ENCODE measurements around the gene DSG3.

Gene DSG3

GRCh38 chr18:31513189-31513935, 65.8 kb downstream of the DSG3 start:
- DNase-seq (ENCODE audit: low read depth, low spot score): no peak

- DNase-seq (ENCODE audit: low read depth, low spot score): no peak
Observed at GRCh38 chr18:31516437-31516836, 68.9 kb downstream of the DSG3 start.

GRCh38 chr18:31526374-31526773, 78.8 kb downstream of the DSG3 start:
- no peak for DNase-seq (ENCODE audit: low read depth, low spot score)
